Kidney epithelial cell (primary cell): Measurements from ENCODE around the gene CRYGN. TPM values are rescaled to one million over a fixed set of nuclear protein-coding genes. Genes with fewer than 3 reads are reported as not detected.

Experiments
- DNase-seq: peaks from one replicate; pipeline ENCODE4 v3.0.0-alpha.2; 2010; ENCODE audit warnings: low read depth
- H3K27me3 ChIP-seq: 2 replicates; pipeline ENCODE4 v1.6.0; 2011; ENCODE audit warnings: low read length; ENCODE audit not compliant: control insufficient read depth, insufficient read depth
- H3K36me3 ChIP-seq: 2 replicates; pipeline ENCODE4 v1.5.1; 2011; ENCODE audit warnings: low read length; ENCODE audit not compliant: control insufficient read depth, insufficient read depth
- H3K4me3 ChIP-seq: 2 replicates; pipeline ENCODE4 v1.5.1; 2011; ENCODE audit warnings: low read depth, mild to moderate bottlenecking, control low read depth, low read length
- CTCF ChIP-seq: IDR thresholded peaks from 2 replicates; pipeline ENCODE4 v1.5.1; 2011; ENCODE audit warnings: mild to moderate bottlenecking, moderate library complexity, low read length, control low read depth, inconsistent platforms; ENCODE audit not compliant: insufficient read depth, poor library complexity, severe bottlenecking
- total RNA-seq: library from RNA; depleted of rRNA; stranded (reverse); fragments of >200 nt; gene quantifications from 2 replicates; pipeline ENCODE4 v1.2.3, GENCODE V29; 2015

Gene CRYGN
- total RNA-seq, 1 donor from 2014 or later, result 0.84 TPM

DNA sequence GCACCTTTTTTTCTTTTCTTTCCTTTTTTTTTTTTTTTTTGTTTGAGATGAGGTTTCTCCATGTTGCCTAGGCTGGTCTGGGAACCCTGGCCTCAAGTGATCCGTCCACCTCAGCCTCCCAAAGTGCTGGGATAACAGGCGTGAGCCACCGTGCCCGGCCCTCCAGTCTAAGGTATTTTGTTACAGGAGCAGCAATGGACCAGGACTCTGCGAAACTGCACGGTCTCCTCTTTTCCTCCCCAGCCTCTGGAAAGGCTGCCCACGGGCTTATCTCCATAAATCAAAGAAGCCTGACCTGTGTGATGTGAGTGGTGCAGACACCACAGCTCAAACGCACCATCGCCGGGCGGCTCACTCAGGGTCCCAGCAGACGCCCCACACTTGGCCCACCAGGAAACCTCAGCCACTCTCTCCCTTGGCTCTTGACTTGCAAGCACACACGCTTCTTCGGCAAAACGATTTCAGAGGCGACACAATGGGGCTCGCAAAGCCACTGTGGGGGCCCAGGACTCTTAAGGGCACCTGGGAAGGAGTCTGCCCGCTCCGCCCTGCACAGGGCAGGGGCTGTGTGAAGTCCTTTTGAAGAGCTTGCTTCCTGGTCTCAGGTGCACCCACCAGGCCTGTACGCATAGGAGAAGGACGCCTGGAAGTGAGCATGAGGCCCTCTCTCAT lies 50.7 kb downstream of the CRYGN start:
- Histone ChIP-seq H3K4me3 (no peak overlapping the region), H3K27me3 (peaks cover 36% of the 10 kb centered on the region), H3K36me3 (no peaks in the 10 kb centered on the region)
- no peak for TF ChIP-seq CTCF
- no peak for DNase-seq

DNA sequence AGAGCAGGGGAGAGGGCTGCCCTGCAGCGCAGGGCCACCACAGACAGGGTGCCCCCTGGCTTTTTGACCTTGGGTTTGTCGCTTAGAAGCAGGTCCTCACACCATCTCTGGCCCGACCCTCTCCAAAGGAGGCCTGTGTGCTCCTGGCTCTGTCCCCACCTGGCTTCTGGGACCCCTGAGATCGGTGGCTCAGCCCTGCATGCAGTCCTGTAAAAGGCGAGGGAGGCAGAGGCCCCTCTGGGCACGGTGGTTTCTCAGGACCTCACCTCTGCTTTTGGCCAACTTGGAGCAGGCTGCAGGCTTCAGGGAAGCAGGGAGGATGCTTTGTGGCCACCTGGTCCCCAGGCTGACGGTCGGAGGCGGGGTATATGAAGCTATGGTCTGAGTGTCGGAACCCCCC lies 51.5 kb downstream of the CRYGN start:
- DNase-seq, result no peak
- H3K4me3 ChIP-seq, result no peak overlapping the region
- H3K27me3 ChIP-seq, result peaks cover 44% of the 10 kb centered on the region
- TF ChIP-seq CTCF, result no peak
- no peaks in the 10 kb centered on the region for H3K36me3 ChIP-seq

DNA sequence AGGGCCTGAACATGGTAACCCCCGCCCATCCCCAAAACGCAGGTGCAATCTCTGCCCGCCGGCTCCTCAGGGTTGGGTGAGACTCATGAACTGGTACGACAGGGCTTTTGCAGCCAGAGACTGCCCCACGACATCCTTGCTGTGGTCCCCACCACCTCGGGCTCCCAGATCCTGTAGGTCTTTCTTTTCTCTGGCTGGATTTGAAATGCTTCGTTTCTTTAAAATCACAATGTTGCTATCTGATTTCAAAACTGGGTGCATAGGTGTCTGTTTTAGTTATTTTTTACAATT lies 52.0 kb downstream of the CRYGN start:
- DNase-seq, result no peak
- Histone ChIP-seq H3K36me3 (no peaks in the 10 kb centered on the region), H3K4me3 (no peak overlapping the region), H3K27me3 (peaks cover 42% of the 10 kb centered on the region)
- TF ChIP-seq CTCF, result no peak

DNA sequence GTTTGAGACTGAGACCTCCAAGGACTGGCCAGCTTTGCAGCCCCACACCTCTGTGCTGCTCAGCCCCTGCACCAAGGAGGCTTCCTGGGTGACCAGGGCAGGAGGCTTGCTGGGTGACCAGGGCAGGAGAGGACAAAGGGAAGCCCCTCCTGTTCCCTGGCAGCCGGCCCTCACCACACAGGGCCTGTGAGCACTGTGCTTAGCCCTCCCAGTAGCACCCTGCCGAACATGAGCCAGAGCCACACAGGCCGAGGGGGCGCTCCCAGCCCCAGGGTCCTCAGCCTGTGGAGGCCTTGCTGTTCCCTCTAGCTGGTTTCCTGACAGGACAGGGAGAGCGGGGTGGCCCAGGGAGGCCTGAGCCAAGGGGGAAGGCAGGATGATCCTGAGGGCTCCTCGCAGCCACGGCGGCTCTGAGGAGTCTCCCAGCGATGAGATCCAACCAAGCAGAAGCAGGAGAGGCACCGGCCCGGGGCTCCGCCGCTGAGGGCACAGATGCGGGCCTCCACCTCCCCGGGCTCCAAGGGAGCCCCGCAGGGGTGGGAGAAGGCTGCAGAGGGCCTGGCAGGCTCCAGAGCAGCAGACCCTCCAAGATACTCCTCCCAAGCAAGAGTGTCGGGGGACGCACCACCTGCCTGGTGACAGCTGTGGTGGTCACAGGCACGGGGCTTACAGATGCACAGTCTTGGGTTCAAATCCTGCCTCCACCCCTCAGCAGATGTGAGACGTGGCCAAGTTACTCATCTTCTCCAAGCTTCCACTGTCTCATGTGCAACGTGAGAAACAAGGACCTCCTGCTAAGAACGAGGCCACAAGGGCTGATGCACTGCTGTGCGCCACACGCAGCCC lies 52.6 kb downstream of the CRYGN start:
- peaks cover 45% of the 10 kb centered on the region for H3K27me3 ChIP-seq

GRCh38 chr7:151386301-151387160 lies 53.4 kb downstream of the CRYGN start:
- H3K27me3 ChIP-seq, result peaks cover 50% of the 10 kb centered on the region
- no peak overlapping the region for H3K4me3 ChIP-seq
- no peak for TF ChIP-seq CTCF
- no peaks in the 10 kb centered on the region for H3K36me3 ChIP-seq
- DNase-seq, result no peak

More for the DNA sequence above, 52.6 kb downstream of the CRYGN start:
- no peak for DNase-seq
- TF ChIP-seq CTCF, result no peak
- Histone ChIP-seq H3K36me3 (no peaks in the 10 kb centered on the region), H3K4me3 (no peak overlapping the region)
